HG03469 (cell line): ENCODE measurements around the gene SPON1.
"Not testable (repeated sequence)": the region's sequence is repeated elsewhere in the genome, so short reads cannot be mapped to it uniquely, and the experiment has no call there.

Experiments used
- ATAC-seq: cut with Tn5 transposase; IDR thresholded peaks from one replicate; pipeline ENCODE4 v1.9.1; 2021; ENCODE audit warnings: mild to moderate bottlenecking, moderate library complexity, moderate number of reproducible peaks; ENCODE audit not compliant: unreplicated experiment

The SPON1 gene

GRCh38 chr11:13962562-13963168 lies at the start of gene SPON1:
SPON1 (plus strand) TSS chr11:13962723; CDS start chr11:13962905, 182 bp downstream.
- no peak for ATAC-seq

DNA sequence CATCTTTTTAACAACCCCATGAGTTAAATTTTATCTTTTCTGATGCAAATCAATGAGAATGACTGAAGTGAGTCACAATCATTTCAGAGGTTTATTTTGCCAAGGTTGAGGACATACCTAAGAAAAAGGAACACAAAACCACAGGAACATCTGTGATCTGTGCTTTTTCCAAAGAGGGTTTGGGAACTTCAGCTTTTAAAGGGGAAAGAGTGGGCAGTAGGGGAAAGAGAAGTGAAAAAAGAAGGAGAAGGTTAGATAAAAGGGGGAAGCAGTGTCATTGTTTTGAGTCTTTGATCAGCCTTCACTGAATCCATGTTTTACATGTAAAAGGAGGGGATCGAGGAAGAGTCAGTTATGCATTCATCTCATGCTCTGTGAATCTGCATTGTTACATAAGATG lies 45.3 kb upstream of the SPON1 start:
- ATAC-seq, result no peak

DNA sequence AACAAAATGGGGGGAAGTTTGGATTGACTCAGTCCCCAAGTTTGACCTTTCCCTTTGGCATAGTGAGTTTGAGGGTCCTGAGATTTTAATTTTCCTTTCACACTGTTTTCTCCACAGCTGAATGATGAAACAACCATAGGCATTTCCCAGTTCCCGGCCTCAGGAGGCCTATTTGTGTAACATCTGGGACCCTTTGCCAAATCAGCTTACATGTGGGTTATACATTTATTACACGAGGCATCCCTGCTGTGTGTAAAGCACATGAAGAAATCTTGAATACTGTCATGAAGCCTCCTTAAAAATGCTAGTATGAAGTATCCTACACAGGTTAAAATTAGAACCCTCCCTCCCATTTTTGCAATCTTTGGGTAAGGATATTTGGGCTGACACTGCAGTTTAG lies 44.6 kb upstream of the SPON1 start:
- no peak for ATAC-seq

DNA sequence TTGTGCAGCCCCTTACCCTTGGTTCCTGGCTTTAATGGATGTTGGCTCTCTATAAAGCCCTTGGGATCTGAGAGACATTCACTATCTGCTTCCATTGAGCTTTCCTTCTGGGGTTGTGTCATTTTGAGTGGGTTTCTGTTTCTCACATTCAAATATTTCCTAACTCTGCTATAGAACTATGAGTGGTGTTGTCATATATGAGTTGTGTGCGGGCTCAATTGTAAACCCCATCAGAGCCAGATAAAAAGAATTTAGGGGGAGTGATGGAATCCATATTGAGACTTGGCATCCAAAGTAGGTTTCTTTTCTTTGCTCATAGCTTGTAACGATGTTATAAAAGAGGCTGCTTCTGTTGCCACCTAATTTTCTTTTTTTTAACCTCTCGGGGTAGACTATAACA lies 41.8 kb upstream of the SPON1 start:
- ATAC-seq, result no peak

DNA sequence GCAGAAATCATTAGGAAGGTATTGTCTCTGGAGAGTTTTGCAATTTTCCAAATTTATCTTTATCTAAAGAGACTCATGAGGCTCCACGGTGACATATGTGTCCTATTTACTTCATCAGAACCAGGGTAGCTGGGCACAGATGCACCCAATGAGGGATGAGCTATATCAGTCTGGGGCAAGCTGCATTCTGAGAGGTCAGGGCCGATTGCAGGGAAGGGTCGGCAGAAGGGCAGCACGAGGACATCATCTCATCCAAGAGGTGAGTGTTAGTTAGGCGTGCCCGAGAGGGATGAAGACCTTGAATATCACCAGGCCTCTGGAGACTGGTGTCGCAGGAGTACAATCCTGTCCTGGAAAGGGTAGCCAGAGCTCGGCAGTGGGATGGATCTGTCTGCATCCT lies 41.0 kb upstream of the SPON1 start:
- ATAC-seq, result no peak

DNA sequence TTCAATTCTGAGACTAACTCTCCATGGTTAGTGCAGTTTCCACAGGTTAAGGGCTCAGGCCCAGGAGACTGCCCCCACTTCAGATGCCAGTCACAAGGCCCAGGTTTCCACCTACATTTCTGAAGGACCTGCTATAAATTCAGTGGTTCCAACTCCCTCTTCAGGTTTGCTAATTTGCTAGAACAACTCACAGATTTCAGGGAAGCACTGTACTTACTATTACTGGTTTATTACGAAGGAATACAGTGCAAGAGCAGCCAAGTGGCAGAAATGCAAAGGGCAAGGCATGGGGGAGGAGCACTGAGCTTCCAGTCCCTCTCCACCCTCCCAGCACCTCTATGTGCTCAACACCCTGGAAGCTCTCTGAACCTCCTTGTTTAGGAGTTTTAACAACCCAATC lies 39.3 kb upstream of the SPON1 start:
- ATAC-seq, result no peak

DNA sequence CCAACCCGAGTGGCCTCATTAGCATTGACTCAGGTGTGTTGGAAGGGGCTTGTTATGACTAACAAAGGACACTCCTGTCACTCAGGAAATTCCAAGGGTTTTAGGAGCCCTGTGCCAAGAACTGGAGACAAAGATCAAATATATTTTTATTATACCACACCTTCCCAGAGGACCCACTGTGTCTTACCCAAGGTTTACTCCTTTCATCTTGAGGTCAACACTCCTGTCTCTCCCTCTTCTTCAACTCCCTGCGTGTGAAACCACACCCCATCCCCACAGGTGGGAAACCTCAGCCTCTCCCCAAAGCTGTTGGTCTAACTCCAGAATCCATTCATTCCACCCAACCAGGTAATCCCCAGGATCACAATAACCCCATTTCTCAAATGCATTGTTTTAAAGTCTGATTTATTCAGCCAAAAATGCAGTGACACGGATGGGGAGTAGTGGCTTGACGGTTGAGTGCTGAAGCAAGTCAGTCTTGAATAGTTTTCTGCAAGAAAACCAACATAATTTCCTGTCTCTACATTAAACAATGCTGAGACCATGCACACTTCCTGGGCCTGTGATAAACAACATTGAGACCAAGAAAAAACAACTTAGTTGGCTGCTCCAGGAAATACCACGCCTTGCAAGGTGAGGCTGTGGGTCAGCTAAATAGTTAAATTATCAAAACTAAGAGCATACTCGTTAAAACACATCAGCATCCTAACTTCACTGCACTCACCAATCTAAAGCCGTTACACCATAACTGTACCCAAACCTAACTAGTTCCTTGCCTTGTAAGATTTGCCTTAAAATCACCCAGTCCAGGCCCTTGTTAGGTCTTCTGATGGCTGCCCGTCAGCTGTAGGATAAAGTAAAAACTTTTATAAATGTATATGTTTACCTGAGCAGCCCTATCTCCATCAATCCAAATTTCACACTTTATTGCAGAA lies 38.5 kb upstream of the SPON1 start:
- no peak for ATAC-seq

DNA sequence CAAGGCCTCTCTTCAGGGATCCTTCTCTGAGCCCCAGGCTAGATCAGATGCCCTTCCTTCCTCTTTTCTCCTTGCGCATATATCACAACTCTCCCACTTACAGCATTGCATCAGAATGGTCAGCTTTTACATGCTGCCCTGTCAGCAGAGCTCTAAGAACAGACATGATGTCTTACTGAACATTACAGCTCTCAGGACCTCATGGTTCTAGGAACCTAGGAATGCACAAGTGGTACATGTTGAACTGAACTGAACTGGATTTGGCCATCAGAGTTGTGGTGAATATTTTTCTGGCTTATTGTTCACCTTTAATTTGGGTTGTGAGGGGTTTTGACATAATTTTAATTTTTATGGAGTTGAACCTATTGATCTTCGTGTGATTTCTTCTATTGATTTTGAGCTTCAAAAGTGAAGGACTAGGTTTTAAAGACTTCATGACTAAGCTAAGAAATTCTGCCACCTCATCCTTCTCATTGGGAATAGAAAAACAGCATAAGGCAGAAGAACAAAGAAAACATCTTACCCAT lies 37.7 kb upstream of the SPON1 start:
- ATAC-seq, result no peak

DNA sequence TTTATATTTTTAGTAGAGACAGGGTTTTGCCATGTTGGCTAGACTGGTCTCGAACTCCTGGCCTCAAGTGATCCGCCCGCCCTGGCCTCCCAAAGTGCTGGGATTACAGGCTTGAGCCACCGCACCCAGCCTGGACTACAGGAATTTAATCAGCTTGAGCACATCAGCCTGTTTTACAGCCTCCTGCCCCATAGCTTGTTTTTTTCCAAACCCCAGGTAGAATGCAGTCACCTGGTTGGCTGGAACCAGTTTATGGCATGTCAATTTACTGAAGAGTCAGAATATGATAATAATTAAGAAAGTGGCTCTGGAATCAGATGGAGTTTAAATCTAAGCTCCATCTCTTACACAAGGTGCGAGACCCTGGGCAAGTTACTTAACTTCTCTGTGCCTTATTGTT lies 36.2 kb upstream of the SPON1 start:
- not testable (repeated sequence) for ATAC-seq

DNA sequence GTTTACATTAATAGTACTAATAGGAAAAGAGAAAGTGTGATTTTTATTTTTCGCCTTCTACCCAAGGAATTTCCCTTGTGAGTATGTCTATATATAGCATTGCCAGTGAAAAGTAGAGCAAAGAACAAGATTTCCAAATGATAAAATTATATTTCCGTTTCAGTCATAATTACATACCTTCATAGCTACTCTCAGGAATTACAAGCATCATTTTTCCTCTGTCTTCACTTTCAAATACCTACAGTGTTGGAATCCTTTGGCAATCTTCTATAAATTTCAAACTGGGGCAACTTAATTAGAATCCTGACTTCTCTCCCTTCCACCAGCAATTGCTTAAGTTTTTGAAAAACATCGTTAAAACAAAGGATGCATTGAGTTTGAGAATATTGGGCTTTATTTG lies 35.5 kb upstream of the SPON1 start:
- ATAC-seq, result no peak

DNA sequence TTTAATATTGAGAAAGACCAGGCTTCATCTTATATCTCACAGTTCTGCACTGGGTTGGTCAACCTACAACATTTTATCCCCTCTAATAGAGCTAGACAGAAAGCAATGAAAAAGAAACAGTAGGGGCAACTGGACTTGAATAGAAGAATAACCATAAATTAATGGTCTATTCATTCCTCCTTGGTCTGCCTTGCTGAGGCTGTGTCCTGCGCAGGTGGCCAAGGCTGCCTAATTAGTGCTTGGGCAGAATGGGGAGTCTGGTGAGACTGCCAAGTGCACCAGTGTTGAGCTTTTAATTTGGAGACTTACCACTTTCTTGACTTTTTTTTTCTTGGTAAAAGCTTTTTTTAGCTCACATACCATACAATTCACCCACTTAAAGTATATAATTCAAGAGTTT lies 35.0 kb upstream of the SPON1 start:
- ATAC-seq, result no peak

- no peak for ATAC-seq
These were observed 33.8 kb upstream of the SPON1 start for GRCh38 chr11:13928566-13929251.

DNA sequence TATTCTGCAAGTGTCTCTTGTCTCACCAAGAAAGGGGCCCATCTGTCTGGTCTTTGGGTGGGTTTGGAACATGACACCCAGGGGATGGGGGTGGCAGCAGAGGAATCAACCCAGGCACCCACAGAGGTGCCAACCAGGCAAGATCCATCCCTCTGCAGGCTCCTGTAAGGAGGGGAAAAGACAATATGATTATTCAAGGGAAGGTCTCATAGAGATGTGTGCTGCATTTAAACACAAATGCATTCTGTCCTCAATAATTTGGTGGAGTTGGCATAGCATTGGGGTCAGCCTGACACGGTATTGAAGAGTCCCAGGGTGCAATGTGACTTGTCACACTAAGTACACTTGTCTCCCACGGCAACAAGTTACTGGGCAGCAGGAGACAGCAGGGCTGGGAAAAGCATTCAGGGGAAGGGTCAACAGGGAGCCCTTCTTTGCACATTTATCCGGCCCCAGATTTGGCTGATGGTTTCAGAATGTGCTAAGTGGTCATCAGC lies 33.1 kb upstream of the SPON1 start:
- no peak for ATAC-seq

- no peak for ATAC-seq
These were observed 31.2 kb upstream of the SPON1 start for GRCh38 chr11:13931356-13931755.

- not testable (repeated sequence) for ATAC-seq
These were observed 25.4 kb upstream of the SPON1 start for GRCh38 chr11:13937154-13937553.

GRCh38 chr11:13938829-13939228 lies 23.7 kb upstream of the SPON1 start:
- not testable (repeated sequence) for ATAC-seq

- no peak for ATAC-seq
These were observed 22.3 kb upstream of the SPON1 start for GRCh38 chr11:13939961-13940906.

DNA sequence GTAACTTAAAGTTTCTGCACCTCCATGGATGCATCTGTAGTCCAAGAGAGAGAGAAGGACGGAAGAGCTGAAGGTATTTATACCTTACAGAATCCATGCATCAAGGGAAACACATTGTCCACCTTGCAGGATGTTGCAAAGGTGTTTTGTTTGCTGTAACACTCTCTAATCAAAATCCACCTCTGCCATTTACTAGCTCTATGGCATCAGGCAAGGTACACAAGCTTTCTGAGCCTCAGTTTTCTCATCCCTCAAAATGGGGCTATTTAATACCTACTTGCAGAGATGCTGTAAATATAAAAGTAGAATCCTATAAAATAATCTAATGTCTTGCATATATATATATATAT lies 21.6 kb upstream of the SPON1 start:
- ATAC-seq, result no peak

- no peak for ATAC-seq
These were observed 20.7 kb upstream of the SPON1 start for GRCh38 chr11:13941775-13942174.

DNA sequence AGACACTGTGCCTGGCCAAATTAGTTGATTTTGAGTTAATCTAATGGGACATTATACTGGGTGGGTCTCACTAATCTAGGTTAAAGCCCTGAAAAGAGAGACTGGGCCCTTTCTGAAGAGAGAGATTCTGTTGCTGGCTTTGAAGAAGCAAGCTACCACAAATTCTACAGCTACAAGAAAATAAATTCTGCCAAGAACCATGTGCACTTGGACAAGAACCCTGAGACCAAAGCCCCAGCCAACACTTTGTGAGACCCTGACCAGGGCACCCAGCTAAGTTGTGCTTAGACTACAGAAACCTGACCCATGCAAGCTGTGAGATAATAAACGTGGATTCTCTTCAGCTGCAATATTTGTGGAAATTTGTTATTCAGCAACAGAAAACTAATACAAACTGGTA lies 20.1 kb upstream of the SPON1 start:
- ATAC-seq, result no peak
